ENCODE results near the gene LRRC7. TPM values are rescaled to one million over a fixed set of nuclear protein-coding genes. Genes with fewer than 3 reads are reported as not detected.

Gene LRRC7
- total RNA-seq, 1 experiment from 2014 or later, result not detected

- Histone ChIP-seq H3K79me2 (ENCODE audit: low read length) (no peaks in the 10 kb centered on the region), H3K4me3 (ENCODE audit: low read length) (no peak overlapping the region), H3K9me3 (ENCODE audit: low read length) (no peaks in the 10 kb centered on the region), H3K9me2 (replicated peaks; ENCODE audit: insufficient read depth, low read length) (no peaks in the 10 kb centered on the region), H3K4me2 (ENCODE audit: low read depth, low read length, poor library complexity, severe bottlenecking) (no peak overlapping the region), H3K4me1 (ENCODE audit: low read length) (no peaks in the 10 kb centered on the region), H2AFZ (ENCODE audit: low read length) (no peak overlapping the region), H3K9ac (ENCODE audit: low read length) (no peak overlapping the region), H4K20me1 (ENCODE audit: insufficient read depth, low read depth, low read length) (no peaks in the 10 kb centered on the region), H3K27ac (ENCODE audit: low read length) (no peak overlapping the region), H3K36me3 (ENCODE audit: insufficient read depth, low read length) (no peaks in the 10 kb centered on the region), H3K27me3 (ENCODE audit: low read length) (no peaks in the 10 kb centered on the region)
- DNase-seq, result no peak
Measured at GRCh38 chr1:70025052-70025451, 457.3 kb downstream of the LRRC7 start.

- Histone ChIP-seq H3K36me3 (ENCODE audit: insufficient read depth, low read length) (no peaks in the 10 kb centered on the region), H3K79me2 (ENCODE audit: low read length) (no peaks in the 10 kb centered on the region), H3K4me2 (ENCODE audit: low read depth, low read length, poor library complexity, severe bottlenecking) (no peak overlapping the region), H3K4me1 (ENCODE audit: low read length) (no peaks in the 10 kb centered on the region), H4K20me1 (ENCODE audit: insufficient read depth, low read depth, low read length) (no peaks in the 10 kb centered on the region), H2AFZ (ENCODE audit: low read length) (no peak overlapping the region), H3K27me3 (ENCODE audit: low read length) (no peaks in the 10 kb centered on the region), H3K4me3 (ENCODE audit: low read length) (no peak overlapping the region), H3K27ac (ENCODE audit: low read length) (no peak overlapping the region), H3K9me3 (ENCODE audit: low read length) (no peaks in the 10 kb centered on the region), H3K9me2 (replicated peaks; ENCODE audit: insufficient read depth, low read length) (no peaks in the 10 kb centered on the region), H3K9ac (ENCODE audit: low read length) (no peak overlapping the region)
- peak; percentile 5 for DNase-seq
Measured at GRCh38 chr1:70025846-70026245, 458.1 kb downstream of the LRRC7 start.

DNA sequence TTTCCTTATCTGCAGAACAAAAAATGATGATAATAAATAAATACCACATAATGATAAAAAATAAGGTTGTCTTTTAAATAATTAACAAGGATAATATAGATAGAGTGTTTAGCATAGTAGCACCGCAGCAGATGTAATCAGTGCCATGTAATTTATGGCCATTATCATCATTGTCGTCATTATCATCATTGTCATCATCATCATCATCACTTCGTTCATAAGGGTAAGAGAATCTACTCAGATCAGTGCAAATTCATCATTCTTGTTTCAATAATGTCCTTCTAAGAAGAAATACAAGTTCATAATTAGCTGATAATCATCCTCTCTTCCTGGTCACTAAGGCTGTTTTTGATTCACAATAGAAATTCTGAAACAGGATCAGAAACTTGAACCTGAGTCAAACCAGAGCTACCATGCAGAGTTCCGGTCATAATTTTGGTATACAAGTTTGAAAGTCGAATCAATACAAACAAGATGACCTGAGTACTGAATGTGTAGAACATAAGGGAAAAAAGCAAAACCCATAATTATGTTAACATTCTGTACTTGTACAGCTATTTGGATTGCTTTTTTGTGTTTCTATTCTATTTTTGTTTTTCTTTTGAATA lies 465.6 kb downstream of the LRRC7 start:
- no peak overlapping the region for H3K27ac ChIP-seq (ENCODE audit: low read length)
- no peaks in the 10 kb centered on the region for H3K4me1 ChIP-seq (ENCODE audit: low read length)
- H3K9me2 ChIP-seq (replicated peaks; ENCODE audit: insufficient read depth, low read length), result no peaks in the 10 kb centered on the region
- H3K4me2 ChIP-seq (ENCODE audit: low read depth, low read length, poor library complexity, severe bottlenecking), result no peak overlapping the region
- no peaks in the 10 kb centered on the region for H3K27me3 ChIP-seq (ENCODE audit: low read length)
- no peaks in the 10 kb centered on the region for H3K79me2 ChIP-seq (ENCODE audit: low read length)
- H3K9me3 ChIP-seq (ENCODE audit: low read length), result no peaks in the 10 kb centered on the region
- H3K36me3 ChIP-seq (ENCODE audit: insufficient read depth, low read length), result no peaks in the 10 kb centered on the region
- DNase-seq, result no peak
- H3K9ac ChIP-seq (ENCODE audit: low read length), result no peak overlapping the region
- H2AFZ ChIP-seq (ENCODE audit: low read length), result no peak overlapping the region
- H3K4me3 ChIP-seq (ENCODE audit: low read length), result no peak overlapping the region
- H4K20me1 ChIP-seq (ENCODE audit: insufficient read depth, low read depth, low read length), result no peaks in the 10 kb centered on the region

GRCh38 chr1:70033936-70034335 lies 466.2 kb downstream of the LRRC7 start:
- DNase-seq, result no peak
- Histone ChIP-seq H3K27ac (ENCODE audit: low read length) (no peak overlapping the region), H3K36me3 (ENCODE audit: insufficient read depth, low read length) (no peaks in the 10 kb centered on the region), H3K9me2 (replicated peaks; ENCODE audit: insufficient read depth, low read length) (no peaks in the 10 kb centered on the region), H3K4me2 (ENCODE audit: low read depth, low read length, poor library complexity, severe bottlenecking) (no peak overlapping the region), H3K4me1 (ENCODE audit: low read length) (no peaks in the 10 kb centered on the region), H2AFZ (ENCODE audit: low read length) (no peak overlapping the region), H3K79me2 (ENCODE audit: low read length) (no peaks in the 10 kb centered on the region), H3K27me3 (ENCODE audit: low read length) (no peaks in the 10 kb centered on the region), H3K9me3 (ENCODE audit: low read length) (no peaks in the 10 kb centered on the region), H3K4me3 (ENCODE audit: low read length) (no peak overlapping the region), H3K9ac (ENCODE audit: low read length) (no peak overlapping the region), H4K20me1 (ENCODE audit: insufficient read depth, low read depth, low read length) (no peaks in the 10 kb centered on the region)

GRCh38 chr1:70034403-70034802 lies 466.7 kb downstream of the LRRC7 start:
- H3K79me2 ChIP-seq (ENCODE audit: low read length), result no peaks in the 10 kb centered on the region
- H3K27me3 ChIP-seq (ENCODE audit: low read length), result no peaks in the 10 kb centered on the region
- H2AFZ ChIP-seq (ENCODE audit: low read length), result no peak overlapping the region
- no peak overlapping the region for H3K4me3 ChIP-seq (ENCODE audit: low read length)
- H3K9me3 ChIP-seq (ENCODE audit: low read length), result no peaks in the 10 kb centered on the region
- H4K20me1 ChIP-seq (ENCODE audit: insufficient read depth, low read depth, low read length), result no peaks in the 10 kb centered on the region
- no peak overlapping the region for H3K4me2 ChIP-seq (ENCODE audit: low read depth, low read length, poor library complexity, severe bottlenecking)
- no peak overlapping the region for H3K9ac ChIP-seq (ENCODE audit: low read length)
- H3K36me3 ChIP-seq (ENCODE audit: insufficient read depth, low read length), result no peaks in the 10 kb centered on the region
- no peak for DNase-seq
- H3K27ac ChIP-seq (ENCODE audit: low read length), result no peak overlapping the region
- H3K4me1 ChIP-seq (ENCODE audit: low read length), result no peaks in the 10 kb centered on the region
- H3K9me2 ChIP-seq (replicated peaks; ENCODE audit: insufficient read depth, low read length), result no peaks in the 10 kb centered on the region

- Histone ChIP-seq H3K4me3 (ENCODE audit: low read length) (no peak overlapping the region), H3K4me2 (ENCODE audit: low read depth, low read length, poor library complexity, severe bottlenecking) (no peak overlapping the region)
- no peak for DNase-seq
Measured at GRCh38 chr1:70038025-70038424, 470.3 kb downstream of the LRRC7 start.

DNA sequence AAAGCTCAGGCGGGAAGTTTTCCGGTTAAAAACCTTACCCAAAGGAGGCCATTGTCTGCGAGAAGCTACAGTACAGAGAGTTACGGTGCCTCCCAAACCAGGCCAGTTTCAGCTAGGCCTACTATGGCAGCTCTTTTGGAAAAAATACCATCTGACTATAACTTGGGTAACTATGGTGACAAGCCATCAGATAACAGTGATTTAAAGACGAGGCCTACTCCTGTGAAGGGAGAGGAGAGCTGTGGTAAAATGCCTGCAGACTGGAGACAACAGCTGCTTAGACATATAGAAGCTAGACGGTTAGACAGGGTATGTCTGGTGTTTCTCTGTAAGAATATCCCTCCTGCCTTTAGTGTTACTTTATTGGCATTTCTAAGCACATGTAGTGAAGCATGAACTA lies 471.8 kb downstream of the LRRC7 start:
- Histone ChIP-seq H3K9me3 (ENCODE audit: low read length) (no peaks in the 10 kb centered on the region), H3K36me3 (ENCODE audit: insufficient read depth, low read length) (no peaks in the 10 kb centered on the region), H3K4me2 (ENCODE audit: low read depth, low read length, poor library complexity, severe bottlenecking) (no peak overlapping the region), H3K4me1 (ENCODE audit: low read length) (no peaks in the 10 kb centered on the region), H3K9me2 (replicated peaks; ENCODE audit: insufficient read depth, low read length) (no peaks in the 10 kb centered on the region), H2AFZ (ENCODE audit: low read length) (no peak overlapping the region), H3K9ac (ENCODE audit: low read length) (no peak overlapping the region), H3K4me3 (ENCODE audit: low read length) (no peak overlapping the region), H3K27me3 (ENCODE audit: low read length) (no peaks in the 10 kb centered on the region), H3K27ac (ENCODE audit: low read length) (no peak overlapping the region), H3K79me2 (ENCODE audit: low read length) (no peaks in the 10 kb centered on the region), H4K20me1 (ENCODE audit: insufficient read depth, low read depth, low read length) (no peaks in the 10 kb centered on the region)
- DNase-seq, result no peak

More at GRCh38 chr1:70038025-70038424, 470.3 kb downstream of the LRRC7 start:
- H4K20me1 ChIP-seq (ENCODE audit: insufficient read depth, low read depth, low read length), result no peaks in the 10 kb centered on the region
- no peak overlapping the region for H3K27ac ChIP-seq (ENCODE audit: low read length)
- H3K36me3 ChIP-seq (ENCODE audit: insufficient read depth, low read length), result no peaks in the 10 kb centered on the region
- H2AFZ ChIP-seq (ENCODE audit: low read length), result no peak overlapping the region
- H3K9me3 ChIP-seq (ENCODE audit: low read length), result no peaks in the 10 kb centered on the region
- no peaks in the 10 kb centered on the region for H3K4me1 ChIP-seq (ENCODE audit: low read length)
- H3K79me2 ChIP-seq (ENCODE audit: low read length), result no peaks in the 10 kb centered on the region
- H3K9ac ChIP-seq (ENCODE audit: low read length), result no peak overlapping the region
- H3K9me2 ChIP-seq (replicated peaks; ENCODE audit: insufficient read depth, low read length), result no peaks in the 10 kb centered on the region
- no peaks in the 10 kb centered on the region for H3K27me3 ChIP-seq (ENCODE audit: low read length)

DNA sequence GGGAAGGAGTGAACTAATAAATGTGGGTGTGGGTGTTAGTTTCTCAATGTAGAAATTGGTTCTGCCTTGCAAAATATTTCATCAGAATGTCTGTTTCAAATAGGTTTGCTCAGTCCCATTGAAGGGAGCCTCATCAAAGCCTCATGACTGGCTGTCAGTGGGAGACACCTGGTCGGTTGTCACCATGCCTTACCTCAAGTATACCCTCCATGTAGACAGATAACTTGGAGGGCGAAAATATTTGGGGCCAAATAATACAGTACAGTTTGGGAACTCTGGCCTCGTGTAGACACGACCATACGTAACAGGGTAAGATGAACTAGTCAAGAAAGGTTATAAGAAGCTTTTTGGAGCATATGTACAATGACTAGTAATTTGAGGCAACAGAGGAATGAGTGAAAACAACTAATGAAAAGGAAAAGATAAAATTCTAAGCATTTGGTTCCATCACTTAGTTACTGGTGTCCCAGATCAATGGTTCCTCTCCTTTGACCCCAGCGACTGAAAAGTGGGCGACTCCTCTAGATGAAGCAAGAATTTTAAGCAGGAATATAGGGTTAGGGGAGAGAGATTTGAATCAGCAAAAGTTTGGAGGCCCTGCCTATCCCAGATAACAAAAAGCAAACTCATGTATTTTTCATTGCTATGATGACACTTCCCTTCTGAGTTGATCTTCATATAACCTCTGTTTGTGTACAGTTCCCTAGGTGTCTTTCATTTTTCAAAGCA lies 473.8 kb downstream of the LRRC7 start:
- H3K79me2 ChIP-seq (ENCODE audit: low read length), result no peaks in the 10 kb centered on the region
- no peak overlapping the region for H3K4me2 ChIP-seq (ENCODE audit: low read depth, low read length, poor library complexity, severe bottlenecking)
- no peaks in the 10 kb centered on the region for H3K9me2 ChIP-seq (replicated peaks; ENCODE audit: insufficient read depth, low read length)
- no peak overlapping the region for H3K4me3 ChIP-seq (ENCODE audit: low read length)
- no peaks in the 10 kb centered on the region for H3K36me3 ChIP-seq (ENCODE audit: insufficient read depth, low read length)
- H3K27ac ChIP-seq (ENCODE audit: low read length), result no peak overlapping the region
- H3K9ac ChIP-seq (ENCODE audit: low read length), result no peak overlapping the region
- no peak overlapping the region for H2AFZ ChIP-seq (ENCODE audit: low read length)
- no peaks in the 10 kb centered on the region for H4K20me1 ChIP-seq (ENCODE audit: insufficient read depth, low read depth, low read length)
- no peak for DNase-seq
- H3K27me3 ChIP-seq (ENCODE audit: low read length), result no peaks in the 10 kb centered on the region
- no peaks in the 10 kb centered on the region for H3K9me3 ChIP-seq (ENCODE audit: low read length)
- no peaks in the 10 kb centered on the region for H3K4me1 ChIP-seq (ENCODE audit: low read length)

All from Karpas-422 (cell line).